NCI-H187 (cell line): ENCODE results near the gene GRIK2.

ENCODE experiments used
- DNase-seq, 2 experiments: peaks; one replicate each; lab custom pipeline; 2025; lab: John Stamatoyannopoulos, UW

The GRIK2 gene

DNA sequence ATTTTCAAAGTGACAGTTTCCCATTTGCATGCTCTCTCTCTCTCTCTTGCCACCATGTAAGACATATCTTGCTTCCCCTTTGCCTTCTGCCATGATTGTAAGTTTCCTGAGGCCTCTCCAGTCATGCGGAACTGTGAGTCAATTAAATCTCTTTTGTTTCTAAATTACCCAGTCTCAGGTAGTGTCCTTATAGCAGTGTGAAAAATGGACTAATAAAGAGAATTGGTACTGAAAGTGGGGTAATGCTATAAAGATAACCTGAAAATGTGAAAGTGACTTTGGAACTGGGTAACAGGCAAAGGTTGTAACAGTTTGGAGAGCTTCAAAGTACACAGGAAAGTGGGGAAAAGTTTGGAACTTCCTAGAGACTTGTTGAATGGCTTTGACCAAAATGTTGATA, 389.8 kb downstream of the GRIK2 start:
- no peak for DNase-seq

DNA sequence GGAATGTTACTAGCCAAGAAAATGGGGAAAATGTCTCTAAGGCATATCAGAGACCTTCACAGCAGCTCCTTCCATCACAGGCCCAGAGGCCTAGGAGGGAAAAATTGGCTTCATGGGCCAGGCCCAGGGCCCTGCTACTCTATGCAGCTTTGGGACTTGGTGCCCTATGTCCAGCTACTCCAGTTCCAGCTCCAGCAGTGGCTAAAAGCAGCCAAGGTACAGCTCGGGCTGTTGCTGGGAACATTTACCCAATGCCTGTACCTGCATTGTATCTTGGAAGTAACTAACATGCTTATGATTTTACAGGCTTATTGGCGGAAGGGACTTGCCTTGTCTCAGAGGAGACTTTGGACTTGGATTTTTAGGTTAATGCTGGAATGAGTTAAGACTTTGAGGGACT, 390.6 kb downstream of the GRIK2 start:
- DNase-seq: no peak

DNA sequence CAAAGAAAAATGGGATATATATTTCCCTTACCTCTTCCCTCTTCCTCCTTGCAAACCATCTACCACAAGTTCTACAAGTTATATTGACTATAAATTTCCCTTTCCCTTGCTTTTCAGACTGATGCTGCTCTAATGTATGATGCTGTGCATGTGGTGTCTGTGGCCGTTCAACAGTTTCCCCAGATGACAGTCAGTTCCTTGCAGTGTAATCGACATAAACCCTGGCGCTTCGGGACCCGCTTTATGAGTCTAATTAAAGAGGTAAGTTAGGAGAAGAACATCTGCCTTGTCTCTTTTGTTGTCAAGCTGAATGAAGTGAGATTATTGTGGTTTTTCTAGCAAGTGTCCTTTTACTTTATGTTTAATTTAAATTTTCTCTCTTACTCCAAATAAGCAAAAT, 406.0 kb downstream of the GRIK2 start:
- DNase-seq: no peak

DNA sequence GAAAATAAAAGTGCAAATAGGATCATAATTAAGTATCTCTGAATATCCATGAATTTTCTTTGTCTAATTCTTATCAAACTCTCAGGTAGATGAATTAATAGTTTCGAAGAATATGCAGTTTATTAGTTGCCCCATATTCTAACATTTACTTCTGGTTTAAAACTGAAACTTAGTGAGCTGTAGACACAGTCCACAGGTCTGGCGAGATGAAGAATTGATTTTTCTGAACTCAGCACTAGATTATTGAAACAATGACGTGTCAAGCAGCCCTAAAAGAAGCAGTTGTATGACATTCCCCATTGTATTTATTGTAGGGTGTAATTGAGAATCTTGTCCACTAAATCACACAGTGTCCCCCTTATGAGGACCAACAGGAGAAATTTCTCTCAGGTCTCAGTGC, 407.1 kb downstream of the GRIK2 start:
- DNase-seq: no peak

DNA sequence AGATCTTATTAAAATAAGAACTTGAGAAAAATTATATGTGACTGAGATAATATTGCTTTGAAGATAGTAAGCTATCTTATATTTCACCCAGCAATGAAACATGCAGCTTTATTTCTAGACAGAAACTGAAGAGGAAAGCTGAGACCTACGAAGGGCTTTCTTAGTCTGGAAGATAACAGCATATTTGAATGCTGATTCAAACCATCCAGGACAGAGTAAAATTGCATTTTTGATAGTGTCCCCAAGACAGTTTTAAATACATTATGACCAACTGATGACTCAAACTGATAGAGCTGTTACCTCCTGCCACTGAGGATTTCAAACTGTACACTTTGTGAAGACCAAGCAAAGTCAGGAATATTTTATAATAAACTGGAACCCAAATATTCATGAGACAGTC, 409.6 kb downstream of the GRIK2 start:
- DNase-seq: no peak

DNA sequence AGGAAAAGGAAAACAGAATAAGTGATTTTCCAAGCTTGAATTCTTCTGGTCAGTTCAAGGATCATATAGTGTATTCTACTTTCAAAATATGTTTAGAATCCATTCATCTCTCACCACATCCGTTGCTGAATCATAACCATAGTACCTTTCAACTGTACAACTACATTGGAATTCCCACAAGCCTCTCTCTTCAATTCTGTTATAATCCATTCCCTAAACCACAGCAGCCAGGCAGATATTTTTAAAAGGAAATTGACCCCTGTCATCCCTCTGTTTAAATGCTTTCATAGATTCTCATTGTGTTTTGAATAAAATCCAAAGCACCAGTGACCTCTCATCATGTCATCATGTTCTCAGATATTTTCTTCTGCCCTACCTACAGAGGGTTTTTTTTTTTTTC, 412.7 kb downstream of the GRIK2 start:
- DNase-seq: no peak

DNA sequence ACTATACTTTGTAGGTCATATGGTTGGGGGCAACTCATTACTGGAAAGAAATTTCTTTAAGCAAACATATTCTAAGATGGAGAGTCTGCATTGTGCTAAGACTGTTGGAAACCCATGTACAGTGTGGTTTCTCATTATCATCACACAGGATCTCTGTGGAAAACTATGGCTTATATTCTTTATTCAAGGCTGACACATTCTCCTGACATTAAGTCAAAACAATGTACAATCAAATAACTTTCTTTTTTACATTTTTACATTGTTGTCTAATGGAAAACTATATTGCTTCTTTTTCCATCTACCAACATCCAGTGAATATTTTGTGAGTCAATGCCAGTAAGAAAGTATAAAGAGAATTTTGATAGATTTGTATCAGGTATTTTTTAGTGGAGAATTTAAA, 417.6 kb downstream of the GRIK2 start:
- no peak for DNase-seq

DNA sequence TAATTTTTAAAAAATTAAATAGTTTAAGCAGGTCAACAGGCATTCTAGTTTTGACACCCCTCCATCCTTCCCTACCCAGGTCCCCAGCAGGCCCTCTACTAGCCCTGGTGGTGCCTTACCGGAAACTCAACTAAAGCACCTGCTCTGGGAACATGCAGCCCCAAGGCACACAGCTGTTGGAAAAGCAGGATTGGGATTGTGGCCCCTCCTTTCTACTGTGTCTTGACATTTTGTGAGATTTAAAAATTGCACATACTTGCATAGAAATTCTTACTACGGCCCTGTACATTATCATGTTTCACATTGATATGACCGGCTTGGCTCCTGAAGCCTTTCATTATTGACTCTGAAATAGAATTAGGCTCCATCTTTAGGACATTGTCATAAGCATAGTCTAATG, 423.2 kb downstream of the GRIK2 start:
- DNase-seq: no peak

DNA sequence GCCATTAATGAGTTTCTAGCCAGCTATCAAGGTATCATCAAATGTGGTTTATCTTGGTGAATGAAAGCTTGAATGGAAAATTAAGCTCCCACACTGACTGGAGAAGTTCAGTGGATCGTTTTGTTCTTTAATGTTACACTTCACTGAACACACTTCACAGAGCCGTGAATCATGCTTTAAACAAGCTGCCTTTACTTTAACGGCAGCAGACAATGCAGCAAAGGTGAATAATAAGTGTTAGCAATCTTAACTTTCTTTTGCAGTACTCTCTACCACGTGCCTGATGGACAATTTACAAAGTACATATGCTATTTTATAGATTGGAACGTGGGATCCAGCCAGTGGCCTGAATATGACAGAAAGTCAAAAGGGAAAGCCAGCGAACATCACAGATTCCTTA, 424.5 kb downstream of the GRIK2 start:
- no peak for DNase-seq

DNA sequence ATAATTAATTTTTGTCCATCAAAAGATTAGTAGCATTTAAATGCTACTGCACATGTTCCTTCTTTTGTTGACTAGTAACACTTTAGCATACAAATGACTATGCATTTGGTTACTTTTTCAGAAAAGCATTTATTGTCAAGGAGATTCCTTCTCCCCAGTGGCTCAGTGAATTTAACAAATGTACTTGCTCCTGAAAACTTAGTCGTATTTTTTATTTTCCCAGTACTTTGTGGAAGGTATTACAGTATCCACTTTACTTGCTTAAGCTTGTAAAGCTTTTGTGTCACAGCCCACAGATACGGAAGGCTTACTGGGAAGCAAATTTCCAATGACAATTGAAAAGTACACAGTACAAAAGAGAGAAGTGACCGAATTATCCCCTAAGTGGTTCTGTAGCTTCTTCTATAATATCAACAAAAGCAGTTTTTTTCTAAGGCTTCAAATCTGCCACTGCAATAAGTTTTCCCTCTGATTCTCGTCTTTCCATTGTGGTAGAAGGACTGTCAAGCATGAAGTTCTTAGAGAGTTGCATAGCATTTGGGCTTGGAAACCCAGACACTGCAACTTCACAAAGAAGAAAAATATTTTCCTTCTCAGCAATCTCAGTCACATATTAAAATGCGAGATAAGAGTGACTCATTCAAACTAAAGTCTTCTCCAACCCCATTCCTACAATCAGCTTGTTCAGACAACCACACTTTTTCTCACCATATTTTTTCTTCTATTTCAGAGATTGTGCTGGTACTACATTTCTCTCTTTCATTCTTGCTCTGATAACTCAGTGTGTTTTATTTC, 431.2 kb downstream of the GRIK2 start:
- no peak for DNase-seq

DNA sequence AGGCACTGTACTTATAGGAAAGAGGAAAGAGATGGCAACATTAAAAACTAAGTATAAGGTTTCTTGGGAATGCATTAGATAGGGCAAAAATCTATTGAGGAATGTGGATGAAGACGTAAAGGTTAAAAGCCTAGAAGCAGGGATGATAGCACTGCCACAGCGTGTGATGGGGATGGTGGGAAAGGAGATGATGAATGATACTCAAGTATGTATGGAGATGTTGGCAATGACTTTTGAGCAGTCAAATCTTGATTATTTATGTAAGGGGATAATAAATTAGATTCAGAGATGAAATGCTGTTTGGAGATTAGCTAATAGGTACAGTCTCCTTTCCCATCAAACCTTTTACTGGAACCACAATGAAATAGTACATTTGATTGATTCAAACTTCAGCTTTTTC, 432.8 kb downstream of the GRIK2 start:
- no peak for DNase-seq

DNA sequence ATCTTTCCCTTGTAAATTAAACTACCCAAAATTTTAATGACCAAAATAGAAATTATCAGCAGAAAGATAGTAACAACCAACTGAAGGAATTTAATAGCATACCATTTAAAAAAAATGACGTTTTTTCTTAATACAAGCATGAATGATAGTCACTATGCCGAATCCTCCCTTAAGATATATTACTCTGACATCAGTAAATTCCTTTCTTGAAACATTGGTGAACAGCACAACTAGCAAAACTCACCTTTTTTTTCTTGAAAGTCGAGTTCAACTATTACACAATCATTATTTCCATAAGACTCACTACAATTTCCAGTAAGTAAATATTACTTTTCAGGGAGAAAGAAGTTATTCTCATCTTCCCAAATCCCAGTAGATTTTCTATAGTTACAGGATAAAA, 433.2 kb downstream of the GRIK2 start:
- DNase-seq: no peak

DNA sequence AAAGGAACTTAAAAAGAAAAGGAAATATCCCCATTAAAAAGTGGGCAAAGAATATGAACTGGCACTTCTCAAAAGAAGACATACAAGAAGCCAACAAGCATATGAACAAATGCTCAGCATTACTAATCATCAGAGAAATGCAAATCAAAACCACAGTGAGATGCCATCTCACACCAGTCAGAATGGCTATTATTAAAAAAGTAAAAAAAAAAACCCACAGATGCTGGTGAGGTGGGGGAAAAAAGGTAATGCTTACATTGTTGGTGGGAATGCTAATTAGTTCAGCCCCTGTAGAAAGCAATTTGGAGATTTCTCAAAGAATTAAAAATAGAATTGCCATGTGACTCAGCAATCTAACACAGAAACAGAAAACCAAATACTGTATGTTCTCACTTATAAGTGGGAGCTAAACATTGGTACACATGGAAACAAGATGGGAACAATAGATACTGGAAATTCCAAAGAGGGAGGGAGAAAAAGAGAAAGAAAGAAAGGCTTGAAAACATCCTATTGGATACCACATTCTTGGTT, 437.1 kb downstream of the GRIK2 start:
- DNase-seq: no peak

DNA sequence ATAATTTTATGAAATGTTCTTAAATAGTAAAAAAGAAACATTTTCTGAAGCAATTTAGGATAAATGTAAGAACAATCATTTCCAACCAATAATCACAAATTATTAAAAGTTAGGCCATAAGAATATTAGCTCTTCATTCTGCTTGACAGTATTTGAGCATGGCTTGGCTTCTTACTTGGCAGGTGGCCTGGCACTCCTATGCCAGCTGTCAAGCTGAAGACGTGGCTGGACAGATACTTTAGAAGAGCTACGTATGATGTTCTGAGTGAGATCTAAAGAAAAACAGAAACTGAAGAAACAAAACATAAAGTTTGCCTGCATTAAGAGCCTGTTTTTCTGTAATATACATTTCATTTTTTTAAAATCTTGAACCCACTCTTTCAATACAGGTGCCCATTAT, 438.9 kb downstream of the GRIK2 start:
- DNase-seq: no peak

DNA sequence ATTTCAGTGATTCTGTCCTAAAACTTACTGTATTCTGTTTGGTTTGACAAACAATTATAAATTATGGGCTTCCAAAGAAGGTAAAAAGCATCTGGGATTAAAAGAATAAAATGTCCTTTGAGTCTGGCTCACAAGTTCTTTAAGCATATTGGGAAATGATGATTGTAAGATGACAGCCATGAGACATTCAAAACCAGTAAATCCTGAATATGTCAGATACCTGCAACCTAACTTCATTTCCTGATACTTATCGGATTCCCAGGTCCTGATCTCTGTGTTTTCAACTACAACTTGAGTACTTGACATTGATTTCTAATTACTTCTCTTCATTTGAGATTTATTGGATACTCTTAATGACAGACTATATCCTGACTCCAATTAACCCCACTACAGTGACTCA, 446.6 kb downstream of the GRIK2 start:
- no peak for DNase-seq

DNA sequence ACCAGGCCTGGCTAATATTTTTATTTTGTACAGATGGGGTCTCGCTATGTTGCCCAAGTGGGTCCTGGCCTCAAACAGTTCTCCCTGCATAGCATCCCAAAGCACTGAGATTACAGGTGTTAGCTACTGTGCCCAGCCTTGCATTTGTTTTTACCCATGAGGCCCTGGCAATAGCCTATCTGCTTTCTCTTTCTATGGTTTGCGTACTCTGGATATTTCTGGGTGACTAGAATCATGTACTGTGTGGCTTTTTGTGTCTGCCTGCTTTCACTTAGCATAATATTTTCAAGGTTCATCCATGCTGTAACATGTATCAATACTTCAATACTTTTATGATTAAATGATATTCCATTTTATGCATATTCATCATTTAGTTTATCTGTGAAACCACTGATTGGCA, 451.7 kb downstream of the GRIK2 start:
- DNase-seq: no peak

DNA sequence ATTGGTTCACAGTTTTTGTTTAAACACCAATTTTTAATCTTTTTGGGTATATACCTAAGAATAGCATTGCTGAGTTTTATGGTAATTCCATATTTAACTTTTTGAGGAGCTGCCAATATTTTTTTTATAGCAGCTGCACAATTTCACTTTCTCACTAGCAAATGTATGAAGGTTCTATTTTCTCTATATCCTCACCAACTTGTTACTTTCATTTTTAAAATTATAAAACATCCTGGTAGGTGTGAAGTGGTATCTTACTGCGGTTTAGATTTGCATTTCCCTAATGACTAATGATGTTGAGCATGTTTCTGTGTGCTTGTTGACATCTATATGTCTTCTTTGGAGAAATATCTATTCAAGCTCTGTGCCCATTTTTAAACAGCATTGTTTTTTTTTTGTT, 452.1 kb downstream of the GRIK2 start:
- no peak for DNase-seq

DNA sequence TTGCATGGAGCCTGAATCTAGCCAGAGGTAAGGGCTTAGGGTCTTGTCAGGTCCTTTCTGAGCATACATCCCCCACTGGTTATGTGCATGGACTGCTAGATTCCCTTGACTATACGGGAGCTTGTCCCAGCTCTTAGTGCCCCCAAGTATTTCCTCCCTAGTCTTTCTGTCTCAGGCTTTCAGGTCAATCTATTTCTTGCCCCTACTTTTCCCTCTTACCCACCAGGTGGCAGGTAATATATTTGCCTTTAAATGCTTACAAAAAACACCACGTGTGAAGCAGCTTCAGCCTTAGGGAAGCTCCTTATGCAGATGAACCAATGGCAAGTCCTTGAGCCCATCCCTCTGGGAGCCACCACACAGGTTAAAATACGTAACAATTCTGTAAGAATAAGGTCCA, 454.2 kb downstream of the GRIK2 start:
- no peak for DNase-seq

DNA sequence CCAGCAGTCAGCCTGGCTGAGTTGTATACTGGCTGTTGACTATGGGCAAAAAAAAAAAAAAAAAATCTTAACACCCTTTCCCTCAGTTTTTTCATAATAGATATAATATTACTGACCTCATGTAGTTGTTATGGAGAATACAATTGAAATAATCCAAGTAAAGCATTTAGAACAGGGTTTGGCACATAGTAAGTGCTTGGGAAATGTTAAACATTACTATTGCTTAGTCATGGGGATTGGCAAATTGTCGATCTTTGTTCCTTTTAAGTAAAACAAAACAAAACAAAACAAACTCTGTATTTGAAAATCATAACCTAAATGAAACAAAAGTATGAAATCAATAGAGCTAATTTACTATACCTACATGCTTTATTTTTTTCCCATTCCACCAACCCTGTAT, 458.4 kb downstream of the GRIK2 start:
- DNase-seq: no peak

DNA sequence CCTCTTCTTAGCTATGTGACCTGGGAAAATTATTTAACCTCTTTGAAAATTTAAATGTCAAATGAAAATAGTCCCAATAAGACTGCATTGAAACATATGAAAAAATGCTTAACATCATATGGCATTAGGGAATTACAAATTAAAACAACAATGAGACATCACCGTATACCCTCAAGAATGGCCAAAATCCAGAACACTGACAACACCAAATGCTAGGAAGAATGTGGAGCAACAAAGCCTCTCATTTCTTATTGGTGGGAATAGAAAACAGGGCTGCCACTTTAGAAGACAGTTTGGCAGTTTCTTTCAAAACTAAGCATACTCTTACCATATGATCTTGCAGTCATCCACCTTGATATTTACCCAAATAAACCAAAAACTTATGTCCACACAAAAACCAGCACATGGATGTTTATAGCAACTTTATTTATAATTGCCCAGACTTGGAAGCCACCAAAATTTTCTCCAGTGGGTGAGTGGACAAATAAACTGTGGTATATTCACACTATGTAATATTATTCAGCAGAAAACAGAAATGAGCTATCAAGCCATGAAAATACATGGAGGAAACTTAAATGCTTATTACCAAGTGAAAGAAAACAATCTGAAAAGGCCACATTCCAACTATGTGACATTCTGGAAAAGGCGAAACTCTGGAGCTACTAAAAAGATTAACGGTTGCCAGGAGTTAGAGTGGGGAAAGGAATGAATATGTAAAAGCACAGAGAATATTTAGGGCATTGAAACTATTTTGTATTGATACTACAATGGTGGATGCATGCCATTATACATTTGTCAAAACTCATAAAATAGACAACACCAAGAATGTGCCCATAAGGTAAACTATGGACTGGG, 459.9 kb downstream of the GRIK2 start:
- no peak for DNase-seq

DNA sequence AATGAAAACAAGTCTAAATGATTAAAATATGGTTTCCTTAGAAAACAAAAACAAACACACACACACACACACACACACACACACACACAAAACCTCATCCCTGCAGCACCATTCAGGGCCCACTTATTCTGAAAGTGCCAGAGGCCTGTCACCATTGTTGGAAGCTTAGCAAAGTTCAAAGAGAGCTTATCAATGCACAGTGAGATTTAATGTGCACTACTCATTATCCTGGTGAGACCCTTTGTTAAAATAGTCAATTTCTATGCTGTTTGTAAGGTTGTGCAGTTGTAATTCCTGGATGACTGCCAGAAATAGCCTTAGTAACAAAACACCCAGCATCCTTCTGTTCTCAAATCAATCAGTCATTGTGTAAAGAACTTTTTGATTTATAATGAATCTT, 482.9 kb downstream of the GRIK2 start:
- no peak for DNase-seq

DNA sequence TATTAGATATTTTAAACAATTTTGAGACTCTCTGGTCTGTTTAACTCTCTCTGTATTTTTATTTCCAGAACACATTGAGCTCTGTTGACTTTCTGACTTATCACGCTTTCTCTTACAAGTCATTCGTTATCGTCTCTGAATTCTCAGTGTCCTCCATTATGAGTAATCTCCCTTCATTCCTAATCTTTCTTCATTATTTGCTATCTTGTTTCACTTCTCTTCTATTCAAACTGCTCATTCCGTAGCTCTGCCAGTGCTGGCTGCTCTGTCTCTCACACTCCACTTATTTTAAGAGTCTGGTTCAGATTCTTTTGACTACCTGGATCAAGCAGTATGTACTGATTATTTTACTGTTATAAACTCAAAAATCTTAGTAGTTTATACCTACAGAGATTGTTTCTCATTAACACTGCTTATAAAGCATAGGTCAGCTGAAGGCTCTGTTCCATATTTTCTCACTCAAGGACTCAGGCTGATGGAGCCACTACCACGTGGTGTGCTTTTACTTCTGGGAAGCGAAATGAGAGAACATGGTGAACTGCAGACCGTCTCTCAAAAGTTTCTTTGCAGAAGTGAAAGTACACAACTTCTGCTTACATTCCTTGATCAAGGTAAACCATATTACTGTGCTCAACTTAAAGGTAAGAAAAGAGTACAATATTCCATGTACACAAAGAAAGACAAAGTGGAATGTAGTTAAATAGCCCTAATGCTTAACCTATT, 485.2 kb downstream of the GRIK2 start:
- no peak for DNase-seq

DNA sequence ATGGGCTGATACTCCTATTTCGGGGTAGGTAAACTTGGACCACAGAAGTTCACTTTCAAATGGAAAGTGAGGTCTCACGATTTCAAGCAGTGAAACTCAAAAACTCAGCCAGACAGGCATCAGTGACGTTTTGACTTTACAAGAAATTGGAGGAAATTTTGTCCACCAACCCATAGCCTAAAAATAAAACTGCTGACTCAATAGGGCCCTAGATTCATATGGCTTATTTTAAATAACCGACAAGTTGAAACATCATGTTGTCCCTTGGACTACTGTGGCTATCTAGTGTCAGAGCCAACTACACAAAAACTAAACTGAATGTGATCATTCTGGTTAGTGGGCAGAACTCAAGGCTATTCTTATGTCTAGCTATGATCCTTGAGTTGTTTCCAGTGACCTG, 486.3 kb downstream of the GRIK2 start:
- no peak for DNase-seq
